Lower leg skin (tissue), 4 donors: ENCODE data around the gene CKS1B. TPM values are rescaled to one million over a fixed set of nuclear protein-coding genes. Genes with fewer than 3 reads are reported as not detected.

ENCODE experiments used
- DNase-seq, 2 donors: peaks; one replicate each; pipeline ENCODE4 v3.0.0-alpha.2; 2019; ENCODE audit warnings: low spot score in 2 of 2
- H3K4me3 ChIP-seq: fragments of 200-600 bp; sonication (generic); 2 replicates; pipeline ENCODE4 v1.5.1; 2017; ENCODE audit warnings: mild to moderate bottlenecking, low read depth; ENCODE audit not compliant: poor library complexity, severe bottlenecking
- CTCF ChIP-seq, 3 donors: fragments of 450-650 bp; IDR thresholded peaks; one replicate each; pipeline ENCODE4 v1.5.1; 2016; ENCODE audit warnings: antibody characterized with exemption in 3 of 3, mild to moderate bottlenecking in 3 of 3, moderate library complexity in 2 of 3
- POLR2A ChIP-seq, 2 donors: fragments of 450-650 bp; IDR thresholded peaks; one replicate each; pipeline ENCODE4 v1.6.1; 2016 to 2017; ENCODE audit warnings: antibody characterized with exemption in 2 of 2, mild to moderate bottlenecking in 1 of 2, moderate library complexity in 1 of 2
- WGBS, 2 donors: methylation state at CpG; one replicate each; pipeline ENCODE4 v1.1.5; 2018; 5-methylcytosine and 5-hydroxymethylcytosine counted together
- intact Hi-C: fragments of 100-400 bp; cut with DNase I; formaldehyde crosslinking; loops from one replicate; pipeline ENCODE4 v1.15.0; 2023; ENCODE audit warnings: low total_unique reads
- total RNA-seq, 4 donors: library from RNA; depleted of rRNA; stranded (reverse); fragments of >200 nt; gene quantifications; one replicate each; pipeline ENCODE4 v1.1.0, GENCODE V29; 2016

CKS1B gene
- total RNA-seq, 4 donors from 2014 or later: 40.0 to 58.7 (median 45.3) TPM

DNA sequence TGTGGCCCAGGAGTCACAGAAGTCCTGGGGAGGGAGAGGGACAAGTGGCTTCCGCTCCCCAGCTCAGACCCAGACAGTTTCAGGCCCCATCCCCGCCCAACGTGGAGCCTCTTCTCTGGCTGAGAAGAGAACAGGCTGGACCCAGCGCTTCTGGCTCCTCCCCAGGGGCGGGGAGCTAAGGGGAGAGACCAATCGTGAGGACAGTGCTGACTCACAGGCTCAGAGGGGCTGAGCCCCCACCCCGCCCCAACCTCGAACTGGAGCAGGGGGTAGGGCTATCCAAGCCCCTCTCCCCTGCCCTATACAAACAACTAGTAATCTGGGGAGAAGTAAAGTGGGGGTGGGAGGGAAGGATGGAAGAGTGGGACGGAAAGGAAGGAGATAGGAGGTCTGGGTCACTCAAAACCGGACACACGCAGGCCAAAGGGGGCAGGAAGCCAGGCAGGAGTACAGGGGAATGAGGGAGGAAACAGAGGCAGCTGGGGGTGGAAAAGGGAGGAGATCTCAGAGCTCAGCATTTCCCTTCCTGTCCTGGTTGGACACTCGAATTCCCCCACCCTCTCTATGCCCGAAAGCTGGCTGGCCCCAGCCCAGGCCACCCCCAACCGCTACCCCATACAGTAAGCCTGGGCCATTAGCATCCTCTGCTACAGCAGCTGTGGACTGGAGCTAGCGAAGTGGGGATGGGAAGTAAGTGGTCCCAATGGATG, 3.7 kb upstream of the CKS1B start, which contains the start of gene SHC1:
Gene SHC1, minus strand, starts transcription at position 117 of the 710 bp plus-strand sequence. CDS start 221 bp downstream, outside the sequence.
- DNase-seq: peak; percentile 93 to 99
- intact Hi-C loops: no loop called here
- TF ChIP-seq CTCF (IDR thresholded peaks at IDR 0.05) (no peak), POLR2A (IDR thresholded peaks at IDR 0.05) (no peak)
- 5 to 11% methylated on average over 13 to 15 of the region's 15 CpGs for WGBS, 2 donors
- peak within 1 kb of the TSS; percentile 17 for H3K4me3 ChIP-seq

DNA sequence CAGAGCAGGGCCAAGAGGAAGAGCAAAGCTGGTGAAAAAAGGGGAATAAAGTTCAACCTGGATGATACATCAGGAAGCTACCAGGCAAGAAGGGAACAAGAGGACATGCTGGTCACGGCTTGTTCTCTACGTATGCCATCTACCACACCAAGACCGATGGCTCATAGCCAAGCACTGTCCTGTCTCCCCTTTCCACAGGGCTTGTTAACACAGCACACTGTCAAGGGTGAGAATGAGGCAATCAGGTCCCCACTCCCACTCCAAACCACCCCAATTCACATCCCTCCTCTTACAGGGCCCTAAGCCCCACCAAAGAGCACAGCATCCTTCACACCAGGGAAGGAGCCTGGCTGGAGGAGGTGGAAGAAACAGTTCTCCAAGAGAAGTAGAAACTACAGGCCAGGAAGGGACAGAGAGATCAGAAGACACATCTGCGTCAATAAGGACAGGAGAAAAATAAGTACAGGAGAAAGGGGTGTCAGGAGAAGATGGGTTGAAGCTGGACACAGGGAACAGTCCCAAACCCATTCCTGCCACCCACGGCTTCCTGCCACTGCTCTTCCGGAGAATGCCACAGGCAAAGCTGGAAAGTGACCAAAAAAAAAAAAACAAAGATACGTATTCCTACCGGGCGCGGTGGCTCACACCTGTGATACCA, 3.0 kb upstream of the CKS1B start:
- WGBS, 2 donors: 25 to 26% methylated on average over 10 of the region's 10 CpGs
- TF ChIP-seq POLR2A (IDR thresholded peaks at IDR 0.05) (no peak), CTCF (IDR thresholded peaks at IDR 0.05) (no peak)
- H3K4me3 ChIP-seq: no peak overlapping the region
- intact Hi-C loops: no loop called here
- DNase-seq: peak in 1 of 2 donors; percentile 67

DNA sequence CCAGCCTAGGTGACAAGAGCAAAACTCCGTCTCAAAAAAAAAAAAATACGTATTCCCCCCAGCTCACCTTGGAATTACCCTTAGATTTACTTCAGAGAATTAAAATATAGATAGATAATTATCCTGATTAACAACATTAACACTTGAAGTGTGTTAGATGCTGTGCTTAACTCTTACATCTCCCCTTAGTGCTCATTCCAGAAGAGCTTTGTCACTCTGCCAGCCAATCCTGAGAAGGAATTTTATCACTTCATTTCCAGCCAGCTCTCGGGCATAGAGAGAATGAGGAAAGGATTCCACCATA, 2.3 kb upstream of the CKS1B start:
- 51 to 62% methylated on average over 3 of the region's 3 CpGs for WGBS, 2 donors
- DNase-seq: no peak
- no peak overlapping the region for H3K4me3 ChIP-seq
- intact Hi-C loops: no loop called here
- TF ChIP-seq POLR2A (IDR thresholded peaks at IDR 0.05) (no peak), CTCF (IDR thresholded peaks at IDR 0.05) (no peak)

DNA sequence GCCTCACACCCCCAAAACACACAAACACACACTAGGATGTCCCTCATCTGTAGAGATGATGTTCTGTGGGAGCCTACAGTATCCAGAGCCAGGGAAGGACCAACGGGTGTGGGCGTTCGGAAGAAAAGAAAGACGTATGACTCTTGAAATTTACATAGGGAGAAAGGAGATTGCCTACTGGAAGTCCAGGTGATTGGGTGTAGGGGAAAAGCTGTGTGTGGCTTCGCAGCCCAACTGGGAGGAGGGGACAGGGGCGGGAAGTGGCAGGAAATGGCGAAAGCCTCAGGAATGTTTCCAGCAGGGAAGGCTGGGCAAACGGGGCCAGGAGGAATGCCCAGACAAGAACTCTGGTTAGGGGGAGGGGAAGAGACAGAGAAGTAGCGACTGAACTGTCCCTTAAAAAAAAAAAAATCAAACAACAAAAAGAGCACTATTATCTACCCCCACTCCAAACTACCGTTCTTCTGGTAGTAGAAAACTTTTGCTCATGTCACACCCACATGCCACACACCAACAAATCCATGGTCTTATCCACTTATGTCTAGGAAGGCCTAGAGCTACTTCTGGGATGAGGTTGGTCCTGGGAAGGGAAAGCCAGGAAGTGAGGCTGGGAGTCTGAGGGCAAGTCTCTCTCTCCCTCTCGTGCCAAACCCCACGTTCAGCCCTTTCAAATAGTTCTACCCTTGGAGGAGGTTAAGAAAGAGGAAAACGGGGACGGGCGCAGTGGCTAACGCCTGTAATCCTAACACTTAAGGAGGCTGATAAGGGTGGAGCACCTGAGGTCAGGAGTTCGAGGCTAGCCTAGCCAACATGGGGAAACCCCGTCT, 1.8 kb upstream of the CKS1B start:
- 11 to 18% methylated on average over 18 of the region's 18 CpGs for whole genome bisulfite sequencing, 2 donors
- peak; percentile 61 to 95 for DNase-seq
- intact Hi-C loops: no loop called here
- H3K4me3 ChIP-seq: no peak overlapping the region
- TF ChIP-seq CTCF (IDR thresholded peaks at IDR 0.05) (no peak), POLR2A (IDR thresholded peaks at IDR 0.05) (no peak)

GRCh38 chr1:154973344-154974101, 958 bp upstream of the CKS1B start:
- 3 to 4% methylated on average over 37 of the region's 37 CpGs for WGBS, 2 donors
- peak; percentile 98 to 100 for DNase-seq
- TF ChIP-seq POLR2A (IDR thresholded peaks at IDR 0.05) (no peak), CTCF (IDR thresholded peaks at IDR 0.05) (no peak)
- intact Hi-C loops: no loop called here
- peak overlapping the region; percentile 37 for H3K4me3 ChIP-seq
